ENCODE data around the gene HSD17B2.

DNA sequence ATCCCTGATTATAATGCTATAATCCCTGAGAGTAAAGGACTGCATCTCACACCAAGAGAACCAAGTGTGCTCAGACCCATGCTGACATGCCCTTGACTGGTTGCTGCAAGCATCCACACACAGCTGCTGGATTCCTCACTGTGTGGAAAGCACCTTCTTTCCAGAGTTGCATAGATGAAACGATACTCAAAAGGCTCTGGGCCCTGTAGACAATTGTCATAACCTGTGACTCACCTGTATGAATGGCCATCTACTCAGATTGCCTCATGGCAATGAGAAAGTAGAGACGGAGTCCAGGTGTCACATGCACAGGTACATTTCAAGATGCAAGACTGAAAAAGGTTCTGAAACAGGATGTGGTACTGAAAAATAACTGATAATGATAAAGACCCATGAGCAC is 76.9 kb downstream of the HSD17B2 start:
- TF ChIP-seq, protein P1, sequence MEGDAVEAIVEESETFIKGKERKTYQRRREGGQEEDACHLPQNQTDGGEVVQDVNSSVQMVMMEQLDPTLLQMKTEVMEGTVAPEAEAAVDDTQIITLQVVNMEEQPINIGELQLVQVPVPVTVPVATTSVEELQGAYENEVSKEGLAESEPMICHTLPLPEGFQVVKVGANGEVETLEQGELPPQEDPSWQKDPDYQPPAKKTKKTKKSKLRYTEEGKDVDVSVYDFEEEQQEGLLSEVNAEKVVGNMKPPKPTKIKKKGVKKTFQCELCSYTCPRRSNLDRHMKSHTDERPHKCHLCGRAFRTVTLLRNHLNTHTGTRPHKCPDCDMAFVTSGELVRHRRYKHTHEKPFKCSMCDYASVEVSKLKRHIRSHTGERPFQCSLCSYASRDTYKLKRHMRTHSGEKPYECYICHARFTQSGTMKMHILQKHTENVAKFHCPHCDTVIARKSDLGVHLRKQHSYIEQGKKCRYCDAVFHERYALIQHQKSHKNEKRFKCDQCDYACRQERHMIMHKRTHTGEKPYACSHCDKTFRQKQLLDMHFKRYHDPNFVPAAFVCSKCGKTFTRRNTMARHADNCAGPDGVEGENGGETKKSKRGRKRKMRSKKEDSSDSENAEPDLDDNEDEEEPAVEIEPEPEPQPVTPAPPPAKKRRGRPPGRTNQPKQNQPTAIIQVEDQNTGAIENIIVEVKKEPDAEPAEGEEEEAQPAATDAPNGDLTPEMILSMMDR (IDR thresholded peaks at IDR 0.05): no peak
- TF ChIP-seq POLR2A (IDR thresholded peaks at IDR 0.05): no peak
